Measurements from ENCODE around the gene MDC1. TPM values are rescaled to one million over a fixed set of nuclear protein-coding genes. Genes with fewer than 3 reads are reported as not detected.
A peak's percentile ranks its signal among the peaks of the same experiment; 100 is the strongest.

MDC1 gene
- total RNA-seq, 4 donors from 2014 or later = 10.4 to 27.0 (median 16.3) TPM

- DNase-seq (ENCODE audit: low spot score in 2 of 2) = no peak
- H3K9me3 ChIP-seq = no peaks in the 10 kb centered on the region
- H3K36me3 ChIP-seq = no peaks in the 10 kb centered on the region
- TF ChIP-seq POLR2AphosphoS5 (IDR thresholded peaks at IDR 0.05) (no peak), CTCF (IDR thresholded peaks at IDR 0.05) (no peak), EP300 (IDR thresholded peaks at IDR 0.05) (no peak), POLR2A (IDR thresholded peaks at IDR 0.05) (no peak)
- peaks cover 75% of the 10 kb centered on the region for H3K4me1 ChIP-seq
- no peaks in the 10 kb centered on the region for H3K27me3 ChIP-seq
- WGBS = 50% methylated on average over 6 of the region's 6 CpGs
- H3K4me3 ChIP-seq = no peak overlapping the region
- H3K27ac ChIP-seq = peak overlapping the region; percentile 73
Measured at GRCh38 chr6:30747902-30748769, 31.1 kb upstream of the MDC1 start.

GRCh38 chr6:30747300-30747687 is 30.2 kb upstream of the MDC1 start:
- H3K36me3 ChIP-seq = no peaks in the 10 kb centered on the region
- peaks cover 70% of the 10 kb centered on the region for H3K4me1 ChIP-seq
- peak overlapping the region; percentile 73 for H3K27ac ChIP-seq
- no peaks in the 10 kb centered on the region for H3K9me3 ChIP-seq
- TF ChIP-seq POLR2AphosphoS5 (IDR thresholded peaks at IDR 0.05) = no peak
- no peak for TF ChIP-seq CTCF (IDR thresholded peaks at IDR 0.05)
- no peak for TF ChIP-seq EP300 (IDR thresholded peaks at IDR 0.05)
- no peak for TF ChIP-seq POLR2A (IDR thresholded peaks at IDR 0.05)
- H3K27me3 ChIP-seq = no peaks in the 10 kb centered on the region
- whole genome bisulfite sequencing = 68% methylated on average over 1 of the region's 1 CpG
- DNase-seq (ENCODE audit: low spot score in 2 of 2) = no peak
- H3K4me3 ChIP-seq = no peak overlapping the region

- H3K4me1 ChIP-seq = peaks cover 59% of the 10 kb centered on the region
- H3K27me3 ChIP-seq = no peaks in the 10 kb centered on the region
- WGBS = 0% methylated on average over 33 of the region's 54 CpGs
- peak within 1 kb of the TSS; percentile 96 for H3K27ac ChIP-seq
- peaks cover 13% of the 10 kb centered on the region for H3K36me3 ChIP-seq
- H3K4me3 ChIP-seq = peak within 1 kb of the TSS; percentile 79
- peak; percentile 92 to 93 for DNase-seq (ENCODE audit: low spot score in 2 of 2)
- H3K9me3 ChIP-seq = no peaks in the 10 kb centered on the region
- TF ChIP-seq CTCF (IDR thresholded peaks at IDR 0.05) (peak; percentile 9 to 80), POLR2AphosphoS5 (IDR thresholded peaks at IDR 0.05) (peak in 1 of 3 donors; percentile 58), EP300 (IDR thresholded peaks at IDR 0.05) (no peak), POLR2A (IDR thresholded peaks at IDR 0.05) (peak; percentile 48 to 89)
Measured at GRCh38 chr6:30744054-30744805, 27.1 kb upstream of the MDC1 start, which contains the start of gene IER3. TSS of gene IER3 (minus strand) at chr6:30744547. CDS start at chr6:30744518, 29 bp downstream.

GRCh38 chr6:30743099-30744053 is 26.3 kb upstream of the MDC1 start:
- WGBS = under 1% methylated on average over 45 of the region's 55 CpGs
- no peak for DNase-seq (ENCODE audit: low spot score in 2 of 2)
- H3K4me1 ChIP-seq = peaks cover 55% of the 10 kb centered on the region

More at GRCh38 chr6:30743099-30744053, 26.3 kb upstream of the MDC1 start:
- peak overlapping the region; percentile 96 for H3K27ac ChIP-seq
- peak overlapping the region; percentile 79 for H3K4me3 ChIP-seq
- no peaks in the 10 kb centered on the region for H3K9me3 ChIP-seq
- peaks cover 21% of the 10 kb centered on the region for H3K36me3 ChIP-seq
- H3K27me3 ChIP-seq = no peaks in the 10 kb centered on the region
- TF ChIP-seq POLR2AphosphoS5 (IDR thresholded peaks at IDR 0.05) (no peak), CTCF (IDR thresholded peaks at IDR 0.05) (no peak), EP300 (IDR thresholded peaks at IDR 0.05) (no peak), POLR2A (IDR thresholded peaks at IDR 0.05) (no peak)
